Activated CD8-positive, alpha-beta T cell treated with anti-CD3 and anti-CD28 coated beads for 36 hours (primary cell): ENCODE measurements around the gene ACTG2. TPM values are rescaled to one million over a fixed set of nuclear protein-coding genes. Genes with fewer than 3 reads are reported as not detected.

Experiments
- ATAC-seq: fragments of 200-7000 bp; cut with Tn5 transposase; one replicate; pipeline ENCODE4 v1.10.0; 2021; ENCODE audit warnings: mild to moderate bottlenecking, moderate library complexity
- CTCF ChIA-PET: fragments of 350-600 bp; sonication (Branson Sonifier 250); formaldehyde crosslinking; loops from one replicate; lab custom pipeline; 2021; ENCODE audit warnings: antibody characterized with exemption; lab: Charles Lee
- POLR2A ChIA-PET: fragments of 350-600 bp; sonication (Branson Sonifier 250); formaldehyde crosslinking; loops from one replicate; lab custom pipeline; 2021; ENCODE audit warnings: antibody characterized with exemption; lab: Charles Lee
- DNase-seq: peaks from one replicate; pipeline ENCODE4 v3.0.0-alpha.2; 2020
- H3K27ac Mint-ChIP-seq: one replicate; pipeline ENCODE4 v1.8.0; 2021; ENCODE audit warnings: mild to moderate bottlenecking, mixed read lengths
- H3K27me3 Mint-ChIP-seq: one replicate; pipeline ENCODE4 v1.8.0; 2021; ENCODE audit warnings: mixed read lengths
- H3K36me3 Mint-ChIP-seq: one replicate; pipeline ENCODE4 v1.8.0; 2021; ENCODE audit warnings: low read depth, mixed read lengths
- H3K4me1 Mint-ChIP-seq: one replicate; pipeline ENCODE4 v1.8.0; 2021; ENCODE audit warnings: low read depth, mixed read lengths
- H3K4me3 Mint-ChIP-seq: one replicate; pipeline ENCODE4 v1.8.0; 2021; ENCODE audit warnings: mild to moderate bottlenecking, moderate library complexity, mixed read lengths
- H3K9me3 Mint-ChIP-seq: one replicate; pipeline ENCODE4 v1.8.0; 2021; ENCODE audit warnings: mixed read lengths
- intact Hi-C: fragments of 100-400 bp; cut with micrococcal nuclease; formaldehyde crosslinking; loops from one replicate; pipeline ENCODE4 v1.10.0; 2022
- total RNA-seq, 2 experiments: library from RNA; stranded (reverse); gene quantifications; one replicate each; pipeline ENCODE4 v1.2.3, GENCODE V29; 2021
- TF ChIP-seq, protein P1 (sequence below): fragments of 200-600 bp; IDR thresholded peaks from one replicate; pipeline ENCODE4 v1.8.0; 2022; ENCODE audit warnings: antibody characterized with exemption, mild to moderate bottlenecking

Gene ACTG2
- total RNA-seq, 2 experiments from 2014 or later: 0.11 to 0.27 TPM

DNA sequence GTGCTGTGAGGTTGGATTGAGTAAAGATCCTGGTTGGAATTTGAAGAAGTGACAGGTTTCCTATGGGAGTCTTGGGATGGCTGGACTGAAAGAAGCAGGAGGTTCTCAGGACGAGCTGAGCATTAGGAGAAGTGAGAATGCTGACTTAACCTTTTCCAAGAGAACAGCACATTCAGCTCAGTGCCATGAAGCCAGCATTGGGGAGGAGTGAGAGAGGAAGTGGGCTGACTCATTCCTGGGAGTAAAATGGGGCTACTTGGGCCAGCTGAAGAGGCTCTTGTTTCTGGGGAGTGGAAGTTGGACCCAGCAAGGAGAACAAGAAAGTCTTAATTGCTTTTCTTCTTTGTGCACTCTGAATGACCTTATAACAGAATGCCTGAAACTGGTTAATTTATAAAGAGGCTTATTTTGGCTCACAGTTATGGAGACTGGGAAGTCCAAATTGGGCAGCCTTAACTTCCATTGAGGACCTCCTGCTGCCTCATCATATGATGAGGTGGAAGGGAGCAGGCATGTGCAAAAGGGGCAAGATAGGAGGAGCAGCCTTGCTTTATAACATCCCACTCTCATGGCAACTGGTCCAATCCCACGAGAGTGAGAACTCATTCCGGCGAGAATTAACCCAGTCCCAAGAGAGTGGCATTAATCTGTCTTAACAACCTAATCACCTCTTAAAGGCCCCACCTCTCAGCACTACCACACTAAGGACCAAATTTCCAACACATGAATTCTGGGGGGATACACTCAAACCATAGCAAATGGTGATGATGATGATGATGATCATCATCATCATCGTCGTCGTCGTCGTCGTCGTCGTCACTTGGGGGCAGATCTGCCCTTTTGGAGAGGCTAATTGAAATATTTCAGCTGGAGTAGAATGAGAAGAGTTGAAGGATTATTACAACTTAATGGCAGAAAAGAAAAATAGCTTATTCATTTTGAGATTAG, 60.0 kb downstream of the ACTG2 start:
- ATAC-seq: no peak
- CTCF ChIA-PET: interaction anchor here (1.2 to 1.3 kb wide), 2 partner anchors 35 to 198 kb away, joined by 3 read pairs; no protein-coding TSS in a partner anchor

DNA sequence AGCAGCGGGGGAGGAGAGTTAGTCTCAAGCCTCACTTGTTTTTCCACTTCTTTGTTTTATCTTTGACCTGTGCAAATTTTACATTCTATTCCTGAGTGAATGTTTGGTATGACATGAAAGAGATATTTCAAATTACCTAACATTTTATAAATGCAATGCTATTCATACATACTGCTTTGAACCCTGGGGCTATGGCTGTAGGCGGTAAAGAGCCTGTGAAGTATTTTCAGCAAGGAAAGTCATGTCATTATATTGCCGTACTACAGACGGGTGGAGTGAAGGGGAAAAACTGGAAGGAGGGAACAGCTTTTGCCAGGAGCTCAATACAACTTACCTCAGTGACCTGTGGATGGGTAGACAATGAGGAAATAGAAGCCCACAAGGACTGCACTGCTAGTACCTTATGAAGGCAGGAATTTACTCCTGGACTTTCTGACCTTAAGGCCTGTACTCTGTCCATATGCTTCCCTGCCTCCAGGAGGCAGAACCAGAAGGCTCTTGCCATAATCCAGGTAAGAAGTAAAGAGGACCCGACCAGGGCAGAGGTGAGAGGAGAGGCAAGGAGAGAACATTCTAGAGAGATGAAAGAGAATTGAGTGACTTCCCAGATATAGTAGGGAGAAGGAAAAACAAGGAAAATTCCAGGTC, 63.5 kb downstream of the ACTG2 start:
- ChIA-PET CTCF (no interaction called here), POLR2A (interaction anchor here (1.4 kb wide), 1 partner anchor 25 kb away, joined by 3 read pairs; no protein-coding TSS in a partner anchor)
- intact Hi-C loops: no loop called here
- peaks cover 40% of the 10 kb centered on the region for H3K4me1 Mint-ChIP-seq
- DNase-seq (no peak), ATAC-seq (no peak)
- no peak overlapping the region for H3K4me3 Mint-ChIP-seq
- TF ChIP-seq, protein P1, sequence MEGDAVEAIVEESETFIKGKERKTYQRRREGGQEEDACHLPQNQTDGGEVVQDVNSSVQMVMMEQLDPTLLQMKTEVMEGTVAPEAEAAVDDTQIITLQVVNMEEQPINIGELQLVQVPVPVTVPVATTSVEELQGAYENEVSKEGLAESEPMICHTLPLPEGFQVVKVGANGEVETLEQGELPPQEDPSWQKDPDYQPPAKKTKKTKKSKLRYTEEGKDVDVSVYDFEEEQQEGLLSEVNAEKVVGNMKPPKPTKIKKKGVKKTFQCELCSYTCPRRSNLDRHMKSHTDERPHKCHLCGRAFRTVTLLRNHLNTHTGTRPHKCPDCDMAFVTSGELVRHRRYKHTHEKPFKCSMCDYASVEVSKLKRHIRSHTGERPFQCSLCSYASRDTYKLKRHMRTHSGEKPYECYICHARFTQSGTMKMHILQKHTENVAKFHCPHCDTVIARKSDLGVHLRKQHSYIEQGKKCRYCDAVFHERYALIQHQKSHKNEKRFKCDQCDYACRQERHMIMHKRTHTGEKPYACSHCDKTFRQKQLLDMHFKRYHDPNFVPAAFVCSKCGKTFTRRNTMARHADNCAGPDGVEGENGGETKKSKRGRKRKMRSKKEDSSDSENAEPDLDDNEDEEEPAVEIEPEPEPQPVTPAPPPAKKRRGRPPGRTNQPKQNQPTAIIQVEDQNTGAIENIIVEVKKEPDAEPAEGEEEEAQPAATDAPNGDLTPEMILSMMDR: no peak
- peaks cover 66% of the 10 kb centered on the region for H3K36me3 Mint-ChIP-seq
- peak overlapping the region; percentile 4 for H3K27ac Mint-ChIP-seq
- no peaks in the 10 kb centered on the region for H3K27me3 Mint-ChIP-seq
- no peaks in the 10 kb centered on the region for H3K9me3 Mint-ChIP-seq

More for the DNA sequence above, 60.0 kb downstream of the ACTG2 start:
- Mint-ChIP-seq H3K4me3 (no peak overlapping the region), H3K27ac (peak overlapping the region; percentile 48), H3K27me3 (no peaks in the 10 kb centered on the region), H3K36me3 (peaks cover 65% of the 10 kb centered on the region), H3K9me3 (no peaks in the 10 kb centered on the region), H3K4me1 (peaks cover 63% of the 10 kb centered on the region)
- intact Hi-C loops: no loop called here
- no peak for DNase-seq
- POLR2A ChIA-PET: interaction anchor here (0.8 to 1.4 kb wide), 4 partner anchors 8 to 28 kb away, joined by 3 to 4 read pairs (median 3); no protein-coding TSS in a partner anchor
- TF ChIP-seq, protein P1: no peak

DNA sequence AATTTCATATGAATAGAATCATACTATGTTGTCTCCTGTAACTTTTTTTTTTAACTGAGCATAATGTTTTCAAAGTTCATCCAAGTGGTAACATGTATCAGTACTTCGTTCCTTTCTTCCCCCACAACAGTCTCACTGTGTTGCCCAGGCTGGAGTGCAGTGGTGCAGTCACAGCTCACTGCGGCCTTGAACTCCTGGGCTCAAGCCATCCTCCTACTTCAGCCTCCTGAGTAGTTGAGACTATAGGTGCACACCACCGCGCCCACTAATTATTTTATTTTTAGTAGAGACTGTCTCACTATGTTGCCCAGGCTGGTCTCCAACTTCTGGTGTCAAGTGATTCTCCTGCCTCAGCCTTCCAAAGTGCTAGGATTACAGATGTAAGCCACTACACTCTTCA, 68.5 kb downstream of the ACTG2 start:
- Mint-ChIP-seq H3K4me3 (no peak overlapping the region), H3K27me3 (no peaks in the 10 kb centered on the region), H3K27ac (no peak overlapping the region), H3K36me3 (peaks cover 46% of the 10 kb centered on the region), H3K9me3 (peaks cover 10% of the 10 kb centered on the region), H3K4me1 (peaks cover 50% of the 10 kb centered on the region)
- intact Hi-C loops: no loop called here
- TF ChIP-seq, protein P1: no peak
- ATAC-seq (no peak), DNase-seq (no peak)
- ChIA-PET CTCF (no interaction called here), POLR2A (no interaction called here)

DNA sequence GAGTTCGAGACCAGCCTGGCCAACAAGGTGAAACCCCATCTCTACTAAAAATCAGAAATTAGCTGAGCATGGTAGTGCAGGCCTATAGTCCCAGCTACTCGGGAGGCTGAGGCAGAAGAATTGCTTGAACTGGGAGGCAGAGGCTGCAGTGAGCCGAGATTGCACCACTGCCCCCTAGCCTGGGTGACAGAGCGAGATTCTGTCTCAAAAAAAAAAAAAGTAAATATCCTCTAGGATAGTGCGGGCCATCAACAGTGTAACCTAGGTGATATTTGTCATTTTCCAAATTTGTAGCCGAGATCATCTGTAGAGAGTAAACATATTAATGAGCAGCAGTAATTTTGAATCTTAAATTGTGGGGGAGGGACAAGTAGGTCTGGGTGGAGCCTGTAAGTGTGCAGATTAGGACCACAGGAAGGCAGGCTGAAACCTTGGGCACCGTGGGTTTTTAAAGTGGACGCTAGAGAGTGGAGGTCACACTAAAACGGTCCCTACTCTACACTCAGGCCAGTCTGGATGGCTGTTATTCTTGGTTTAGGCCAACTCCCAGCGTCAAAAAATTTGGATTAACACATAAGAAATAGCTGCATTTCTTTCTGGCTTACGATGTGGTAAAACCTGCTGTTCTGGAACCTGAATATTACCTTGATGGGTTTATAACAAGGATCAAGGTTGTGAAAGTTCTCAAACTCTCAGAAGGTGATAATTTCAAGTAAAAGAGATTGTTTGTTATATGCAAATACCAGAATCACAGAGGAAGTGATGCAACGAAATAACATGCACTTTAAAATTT, 69.2 kb downstream of the ACTG2 start:
- H3K27ac Mint-ChIP-seq: no peak overlapping the region
- POLR2A ChIA-PET: interaction anchor here (2.1 kb wide), 1 partner anchor 16 kb away, joined by 5 read pairs; no protein-coding TSS in a partner anchor
- CTCF ChIA-PET: interaction anchor here (1.3 kb wide), 1 partner anchor 13 kb away, joined by 4 read pairs; no protein-coding TSS in a partner anchor
- H3K4me3 Mint-ChIP-seq: no peak overlapping the region
- ATAC-seq (no peak), DNase-seq (no peak)
- TF ChIP-seq, protein P1: no peak
- intact Hi-C loops: no loop called here
- peaks cover 47% of the 10 kb centered on the region for H3K4me1 Mint-ChIP-seq
- peaks cover 41% of the 10 kb centered on the region for H3K36me3 Mint-ChIP-seq
- H3K27me3 Mint-ChIP-seq: no peaks in the 10 kb centered on the region
- H3K9me3 Mint-ChIP-seq: peaks cover 10% of the 10 kb centered on the region
